Fibroblast of skin of scalp (primary cell): ENCODE data around the gene P3H3.

Source experiments
- DNase-seq: peaks from one replicate; pipeline ENCODE4 v3.0.0-alpha.2; 2013

P3H3 gene

GRCh38 chr12:6799147-6799546, 29.1 kb upstream of the P3H3 start:
- no peak for DNase-seq

- no peak for DNase-seq
Observed at GRCh38 chr12:6807170-6807569, 21.0 kb upstream of the P3H3 start.

GRCh38 chr12:6809056-6809455, 19.2 kb upstream of the P3H3 start:
- DNase-seq: no peak

- no peak for DNase-seq
Observed at GRCh38 chr12:6810758-6811157, 17.4 kb upstream of the P3H3 start.

- no peak for DNase-seq
Observed at GRCh38 chr12:6813363-6813762, 14.8 kb upstream of the P3H3 start.

- DNase-seq: no peak
Observed at GRCh38 chr12:6816598-6816997, 11.6 kb upstream of the P3H3 start.

- DNase-seq: no peak
Observed at GRCh38 chr12:6817098-6817497, 11.1 kb upstream of the P3H3 start.

- no peak for DNase-seq
Observed at GRCh38 chr12:6817662-6818157, 10.5 kb upstream of the P3H3 start.

- DNase-seq: no peak
Observed at GRCh38 chr12:6818222-6818621, 10.0 kb upstream of the P3H3 start.

- DNase-seq: no peak
Observed at GRCh38 chr12:6818645-6819044, 9.6 kb upstream of the P3H3 start.

- DNase-seq: no peak
Observed at GRCh38 chr12:6819106-6820030, 8.8 kb upstream of the P3H3 start.

- DNase-seq: no peak
Observed at GRCh38 chr12:6820166-6820565, 8.0 kb upstream of the P3H3 start.

- peak; percentile 61 for DNase-seq
Observed at GRCh38 chr12:6821591-6822425, 6.4 kb upstream of the P3H3 start, which contains the start of gene GPR162. GPR162 (plus strand) TSS chr12:6821821; CDS start chr12:6823899, 2,078 bp downstream.

GRCh38 chr12:6822426-6823135, 5.6 kb upstream of the P3H3 start:
- DNase-seq: no peak

- no peak for DNase-seq
Observed at GRCh38 chr12:6823182-6824084, 4.8 kb upstream of the P3H3 start.

- DNase-seq: no peak
Observed at GRCh38 chr12:6824085-6824775, 4.0 kb upstream of the P3H3 start.

GRCh38 chr12:6824901-6825381, 3.3 kb upstream of the P3H3 start:
- no peak for DNase-seq

- DNase-seq: peak; percentile 83
Observed at GRCh38 chr12:6825398-6826124, 2.6 kb upstream of the P3H3 start.

GRCh38 chr12:6826125-6826733, 2.0 kb upstream of the P3H3 start:
- no peak for DNase-seq
